Measurements from ENCODE around the gene DNAH12.

DNAH12 gene

DNA sequence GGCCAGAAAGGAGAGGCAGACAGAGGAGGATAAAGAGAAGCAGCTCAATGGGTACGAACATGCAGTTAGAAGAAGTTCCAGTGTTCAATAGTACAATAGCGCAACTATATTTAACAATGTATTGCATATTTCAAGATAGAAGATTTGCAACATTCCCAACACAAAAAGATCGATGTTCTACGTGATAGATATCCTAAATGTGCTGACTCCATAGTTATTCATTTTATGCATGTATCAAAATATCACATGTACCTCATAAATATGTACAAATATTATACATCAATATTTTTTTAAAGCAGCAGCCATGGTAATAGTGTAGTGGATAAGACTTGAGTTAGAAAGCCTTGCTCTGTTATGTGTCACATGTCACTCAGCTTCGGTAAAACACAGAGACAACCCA, 141.5 kb downstream of the DNAH12 start:
- no peak for TF ChIP-seq CTCF (IDR thresholded peaks at IDR 0.05)
- no peak for DNase-seq (ENCODE audit: low spot score)

DNA sequence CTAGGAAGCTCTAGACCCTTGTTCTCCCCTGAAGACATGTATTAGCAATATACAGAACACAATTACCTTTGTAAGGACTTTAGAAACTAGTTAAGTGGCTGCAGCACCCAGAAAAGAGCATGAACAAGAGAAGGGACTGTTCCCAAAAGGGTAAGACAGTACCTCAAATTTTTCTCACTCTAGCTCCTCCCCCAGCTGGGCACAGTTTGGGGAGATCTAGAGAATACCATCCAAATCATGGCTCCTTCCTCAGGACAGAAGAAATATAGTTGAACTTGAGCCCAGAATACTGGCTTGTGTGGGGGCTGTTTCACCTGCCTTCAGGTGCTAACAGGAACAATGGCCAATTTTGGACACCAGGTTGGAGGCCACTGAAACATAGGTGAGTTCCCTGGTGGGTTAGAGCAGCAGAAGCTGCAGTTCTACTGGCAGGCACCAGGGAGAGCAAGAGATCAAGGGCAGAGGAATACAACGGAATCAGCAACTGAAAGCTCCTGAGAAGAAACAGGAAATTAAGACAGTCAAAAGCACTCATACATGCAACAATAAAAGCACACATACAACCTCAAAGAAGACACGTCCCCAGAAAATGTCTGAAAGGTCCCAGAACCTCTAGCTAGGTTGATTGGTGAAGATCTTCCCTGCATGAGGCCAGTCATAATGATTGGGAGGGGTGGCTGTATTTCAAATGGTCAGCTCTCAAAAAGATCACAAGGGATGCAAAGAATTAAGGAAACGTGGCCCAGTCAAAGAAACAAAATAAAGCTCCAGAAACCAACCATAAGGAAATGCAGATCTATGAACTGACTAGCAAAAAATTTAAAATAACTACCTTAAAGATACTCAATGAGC, 146.7 kb downstream of the DNAH12 start:
- peak; percentile 43 for TF ChIP-seq CTCF (IDR thresholded peaks at IDR 0.05)
- H3K27ac ChIP-seq: no peak overlapping the region
- no peak overlapping the region for H3K4me3 ChIP-seq
- no peak for DNase-seq (ENCODE audit: low spot score)

More for the DNA sequence above, 141.5 kb downstream of the DNAH12 start:
- Histone ChIP-seq H3K4me3 (no peak overlapping the region), H3K27ac (no peak overlapping the region)

DNA sequence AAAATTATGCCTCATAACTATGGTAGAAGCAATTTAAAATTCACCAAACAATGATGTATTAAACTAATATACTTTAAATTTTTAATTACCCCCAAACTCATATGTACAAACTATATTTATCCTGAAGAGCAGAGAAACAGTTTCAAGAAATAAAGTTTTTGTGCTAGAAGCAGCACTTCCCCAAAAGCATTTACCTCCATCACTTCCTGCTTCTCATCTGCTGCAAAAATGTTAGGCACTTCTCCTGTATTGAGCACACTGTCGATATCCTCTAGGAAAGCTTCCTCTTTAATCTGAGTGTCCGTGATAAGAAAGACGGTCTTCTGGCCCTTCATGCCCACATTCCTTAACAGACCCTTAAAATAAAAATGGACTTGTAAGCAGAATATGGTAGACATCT, 150.2 kb downstream of the DNAH12 start:
- Histone ChIP-seq H3K27ac (no peak overlapping the region), H3K4me3 (no peak overlapping the region)
- DNase-seq (ENCODE audit: low spot score): no peak
- no peak for TF ChIP-seq CTCF (IDR thresholded peaks at IDR 0.05)

- DNase-seq (ENCODE audit: low spot score): no peak
- no peak overlapping the region for H3K4me3 ChIP-seq
- no peak overlapping the region for H3K27ac ChIP-seq
- no peak for TF ChIP-seq CTCF (IDR thresholded peaks at IDR 0.05)
Observed at GRCh38 chr3:57391767-57392166, 152.4 kb downstream of the DNAH12 start.

- no peak for TF ChIP-seq CTCF (IDR thresholded peaks at IDR 0.05)
- H3K27ac ChIP-seq: no peak overlapping the region
- DNase-seq (ENCODE audit: low spot score): no peak
- no peak overlapping the region for H3K4me3 ChIP-seq
Observed at GRCh38 chr3:57389271-57389670, 154.9 kb downstream of the DNAH12 start.

GRCh38 chr3:57386307-57386706, 157.8 kb downstream of the DNAH12 start:
- TF ChIP-seq CTCF (IDR thresholded peaks at IDR 0.05): no peak
- no peak overlapping the region for H3K4me3 ChIP-seq
- no peak for DNase-seq (ENCODE audit: low spot score)
- no peak overlapping the region for H3K27ac ChIP-seq

GRCh38 chr3:57385498-57385897, 158.6 kb downstream of the DNAH12 start:
- no peak for DNase-seq (ENCODE audit: low spot score)
- no peak overlapping the region for H3K27ac ChIP-seq
- no peak for TF ChIP-seq CTCF (IDR thresholded peaks at IDR 0.05)
- no peak overlapping the region for H3K4me3 ChIP-seq
